ENCODE results near the gene SCGB3A2. TPM values are rescaled to one million over a fixed set of nuclear protein-coding genes. Genes with fewer than 3 reads are reported as not detected.

Gene SCGB3A2
- total RNA-seq, 1 donor from 2014 or later, result not detected

DNA sequence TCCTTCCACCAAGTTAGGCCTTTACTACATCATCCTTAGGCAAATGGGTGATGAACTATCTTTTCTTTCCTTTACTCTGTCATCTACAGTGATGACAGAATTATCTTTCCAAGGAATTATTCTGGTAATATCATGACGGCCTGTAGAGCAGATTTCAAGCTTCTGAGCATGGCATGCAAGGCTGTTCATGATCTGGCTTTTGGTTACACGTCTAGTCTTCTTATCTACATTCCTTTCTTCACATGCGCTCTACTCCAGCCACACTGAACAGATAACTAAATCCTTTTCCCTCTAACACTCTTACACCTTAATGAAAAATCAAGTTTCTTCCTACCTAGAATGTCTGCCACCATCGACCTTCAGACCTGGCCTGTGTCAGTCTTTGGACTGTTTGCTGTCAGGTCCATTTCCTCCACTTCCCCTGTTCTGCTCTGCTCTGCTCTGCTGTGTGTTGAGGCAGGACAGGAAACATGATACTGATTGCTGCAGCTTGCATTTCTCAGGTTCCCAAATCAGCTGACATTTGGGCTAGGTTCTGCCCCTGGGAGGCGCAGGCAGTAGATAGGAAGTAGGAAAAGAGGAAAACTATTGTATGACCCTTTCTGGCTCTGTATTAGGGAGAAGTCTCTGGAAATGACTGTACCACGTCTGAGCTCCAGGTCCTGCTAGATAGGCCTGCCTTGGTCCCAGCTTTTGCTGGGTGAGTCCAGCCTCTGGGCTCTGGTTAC lies 4.2 kb downstream of the SCGB3A2 start:
- no peak overlapping the region for H3K9ac ChIP-seq
- H3K4me2 ChIP-seq, result no peak overlapping the region
- Mint-ChIP-seq H3K4me3 (no peak overlapping the region), H3K36me3 (no peaks in the 10 kb centered on the region), H3K9me3 (no peaks in the 10 kb centered on the region), H3K27ac (no peak overlapping the region), H3K27me3 (ENCODE audit: insufficient read depth, low read depth) (no peaks in the 10 kb centered on the region), H3K4me1 (peaks cover 6% of the 10 kb centered on the region)
- H2AFZ ChIP-seq (replicated peaks), result no peak overlapping the region
- no peaks in the 10 kb centered on the region for H4K20me1 ChIP-seq (ENCODE audit: low read depth)
- no peaks in the 10 kb centered on the region for H3K27me3 ChIP-seq
- no peaks in the 10 kb centered on the region for H3K9me3 ChIP-seq (ENCODE audit: low read depth)
- H3K27ac ChIP-seq, result no peak overlapping the region
- no peaks in the 10 kb centered on the region for H3K79me2 ChIP-seq (ENCODE audit: low read depth)
- TF ChIP-seq EZH2phosphoT487 (IDR thresholded peaks at IDR 0.05) (no peak), CTCF (IDR thresholded peaks at IDR 0.05) (no peak), EZH2 (IDR thresholded peaks at IDR 0.05) (no peak)
- no peaks in the 10 kb centered on the region for H3F3A ChIP-seq (ENCODE audit: low read depth)
- DNase-seq (ENCODE audit: low spot score), result peak; percentile 5
- H3K4me1 ChIP-seq, result no peaks in the 10 kb centered on the region
- H3K36me3 ChIP-seq, result no peaks in the 10 kb centered on the region
- no peak overlapping the region for H3K4me3 ChIP-seq

DNA sequence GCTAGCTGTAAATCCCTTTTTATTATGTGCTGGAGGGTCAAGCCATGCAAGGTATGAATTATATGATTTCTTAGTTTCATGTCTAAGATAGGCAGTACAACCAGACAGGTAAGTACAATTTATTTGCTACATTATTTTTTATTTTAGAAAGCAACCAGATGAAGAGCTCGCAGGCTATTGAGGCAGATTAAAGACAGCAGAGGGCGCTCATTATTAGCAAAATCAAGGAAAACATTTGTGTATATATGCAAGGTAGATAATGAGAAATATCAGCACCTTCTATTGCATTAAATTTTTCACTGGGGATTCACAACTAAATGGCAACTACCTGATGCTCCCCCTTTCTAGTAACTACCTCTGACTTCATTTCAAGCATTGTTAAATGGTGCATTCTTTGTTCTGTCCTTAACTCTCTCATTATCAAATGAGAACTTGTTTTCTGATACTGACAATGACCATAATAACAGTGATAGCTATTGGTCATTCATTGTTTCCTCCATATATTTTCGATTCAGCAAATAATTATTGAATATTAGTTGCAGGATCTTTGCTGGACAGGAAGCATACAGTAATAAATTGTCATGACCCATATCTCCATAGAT lies 8.6 kb downstream of the SCGB3A2 start:
- TF ChIP-seq CTCF (IDR thresholded peaks at IDR 0.05) (peak; percentile 69), EZH2 (IDR thresholded peaks at IDR 0.05) (no peak)
- Histone ChIP-seq H4K20me1 (ENCODE audit: low read depth) (no peaks in the 10 kb centered on the region), H3K27ac (no peak overlapping the region), H3K4me2 (no peak overlapping the region), H2AFZ (replicated peaks) (no peak overlapping the region), H3K79me2 (ENCODE audit: low read depth) (no peaks in the 10 kb centered on the region), H3K27me3 (no peaks in the 10 kb centered on the region), H3K9me3 (ENCODE audit: low read depth) (no peaks in the 10 kb centered on the region), H3K4me1 (no peaks in the 10 kb centered on the region), H3K36me3 (no peaks in the 10 kb centered on the region), H3K4me3 (no peak overlapping the region), H3K9ac (no peak overlapping the region), H3F3A (ENCODE audit: low read depth) (no peaks in the 10 kb centered on the region)
- Mint-ChIP-seq H3K27me3 (ENCODE audit: insufficient read depth, low read depth) (no peaks in the 10 kb centered on the region), H3K36me3 (no peaks in the 10 kb centered on the region), H3K27ac (no peak overlapping the region), H3K4me1 (no peaks in the 10 kb centered on the region), H3K9me3 (no peaks in the 10 kb centered on the region), H3K4me3 (no peak overlapping the region)
- peak; percentile 23 for DNase-seq (ENCODE audit: low spot score)

DNA sequence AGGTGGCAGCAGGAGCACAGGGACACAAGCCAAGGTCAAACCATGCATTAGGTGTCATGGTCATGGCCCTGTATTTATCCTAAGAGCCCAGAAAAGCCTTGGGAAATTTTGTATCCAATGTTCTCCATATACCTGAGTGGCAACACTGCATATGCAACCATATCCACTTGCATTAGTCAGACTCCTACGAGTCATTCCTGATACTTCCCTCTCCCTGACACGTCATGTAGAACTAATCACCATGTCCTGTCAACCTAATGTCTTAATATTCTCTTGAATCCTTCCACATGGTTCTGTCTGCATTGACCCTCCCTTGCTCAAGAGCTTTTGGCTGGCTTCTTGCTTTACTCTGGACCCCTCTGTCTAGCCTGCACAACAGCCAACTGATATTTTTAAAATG lies 9.4 kb downstream of the SCGB3A2 start:
- Histone ChIP-seq H4K20me1 (ENCODE audit: low read depth) (no peaks in the 10 kb centered on the region), H3K27ac (no peak overlapping the region), H3K4me1 (no peaks in the 10 kb centered on the region), H3K9me3 (ENCODE audit: low read depth) (no peaks in the 10 kb centered on the region), H3K27me3 (no peaks in the 10 kb centered on the region), H2AFZ (replicated peaks) (no peak overlapping the region), H3K4me2 (no peak overlapping the region), H3K9ac (no peak overlapping the region), H3K79me2 (ENCODE audit: low read depth) (no peaks in the 10 kb centered on the region), H3F3A (ENCODE audit: low read depth) (no peaks in the 10 kb centered on the region), H3K36me3 (no peaks in the 10 kb centered on the region), H3K4me3 (no peak overlapping the region)
- H3K4me1 Mint-ChIP-seq, result no peaks in the 10 kb centered on the region
- TF ChIP-seq EZH2 (IDR thresholded peaks at IDR 0.05) (no peak), EZH2phosphoT487 (IDR thresholded peaks at IDR 0.05) (no peak), CTCF (IDR thresholded peaks at IDR 0.05) (no peak)
- H3K9me3 Mint-ChIP-seq, result no peaks in the 10 kb centered on the region
- H3K27me3 Mint-ChIP-seq (ENCODE audit: insufficient read depth, low read depth), result no peaks in the 10 kb centered on the region
- no peak overlapping the region for H3K27ac Mint-ChIP-seq
- H3K36me3 Mint-ChIP-seq, result no peaks in the 10 kb centered on the region
- no peak overlapping the region for H3K4me3 Mint-ChIP-seq
- no peak for DNase-seq (ENCODE audit: low spot score)
